Non-pigmented ciliary epithelial cell (primary cell): ENCODE results near the gene DARS2.
"Not testable (repeated sequence)": the region's sequence is repeated elsewhere in the genome, so short reads cannot be mapped to it uniquely, and the experiment has no call there.

ENCODE experiments used
- DNase-seq: peaks from one replicate; pipeline ENCODE4 v3.0.0-alpha.2; 2010; ENCODE audit warnings: low read depth

Gene DARS2

GRCh38 chr1:173862146-173862768 is 37.8 kb downstream of the DARS2 start:
- not testable (repeated sequence) for DNase-seq

GRCh38 chr1:173862769-173863223 is 38.3 kb downstream of the DARS2 start:
- no peak for DNase-seq

- DNase-seq, result no peak
Measured at GRCh38 chr1:173863224-173864161, 39.0 kb downstream of the DARS2 start.

GRCh38 chr1:173864179-173864867 is 39.9 kb downstream of the DARS2 start:
- no peak for DNase-seq

- DNase-seq, result no peak
Measured at GRCh38 chr1:173865468-173866164, 41.1 kb downstream of the DARS2 start.

DNA sequence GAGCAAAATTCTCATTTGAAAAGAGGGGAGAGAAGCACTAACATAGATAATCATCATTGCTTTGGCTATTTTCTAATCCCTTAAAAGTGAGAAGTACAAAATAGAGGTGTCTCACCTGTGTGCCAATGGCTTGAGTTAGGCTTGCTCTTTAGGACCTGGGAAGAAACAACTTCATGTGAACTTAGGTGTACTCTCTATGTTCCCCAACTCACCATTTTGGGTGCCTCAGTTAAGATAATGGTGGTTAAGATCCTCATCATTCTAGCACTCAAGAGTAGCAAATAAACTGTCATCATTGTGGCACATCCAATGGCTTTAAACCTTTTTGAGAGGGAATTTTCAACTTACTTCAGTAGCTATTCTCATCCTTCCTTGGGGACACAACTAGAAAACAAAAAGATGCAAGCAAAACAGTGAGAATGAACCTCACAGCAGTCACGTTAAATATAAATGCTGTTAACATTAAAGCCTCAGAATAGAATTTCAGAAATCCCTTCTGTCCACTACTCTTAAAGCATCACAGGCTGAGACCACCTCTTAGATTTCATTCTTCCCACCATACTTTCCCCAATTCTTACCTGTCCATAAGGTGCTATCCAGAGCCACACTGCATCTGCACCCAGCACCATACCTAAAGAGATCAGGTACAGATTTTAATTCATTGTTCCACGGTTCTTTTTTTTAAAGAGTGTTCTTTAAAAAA is 42.1 kb downstream of the DARS2 start:
- no peak for DNase-seq

- no peak for DNase-seq
Measured at GRCh38 chr1:173867141-173867752, 42.8 kb downstream of the DARS2 start.

DNA sequence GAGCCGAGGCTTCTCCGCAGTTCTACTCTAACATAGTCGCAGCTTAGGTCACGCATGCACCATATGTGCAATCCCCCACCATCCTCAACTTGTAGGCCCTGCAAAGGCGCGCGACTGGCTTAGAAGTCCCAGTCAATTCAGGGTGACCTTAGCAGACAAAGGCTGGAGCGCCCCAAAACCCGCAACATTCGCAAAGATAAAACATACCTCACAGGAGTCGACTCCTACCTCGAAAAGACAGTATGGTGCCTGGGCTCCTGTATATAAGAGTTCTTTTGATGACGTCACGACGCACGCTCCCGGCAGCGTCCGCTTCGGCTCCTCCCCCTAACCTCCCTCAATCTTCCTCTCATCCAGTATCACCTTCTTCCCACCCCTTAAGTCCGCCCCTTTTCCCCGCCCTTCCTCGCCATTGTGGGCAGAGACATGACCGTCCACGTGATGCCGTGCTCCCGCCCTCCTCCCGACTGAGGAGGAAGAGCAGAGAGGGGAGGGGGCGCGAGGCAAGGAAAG is 43.3 kb downstream of the DARS2 start, which contains the start of gene GAS5:
Gene GAS5 (minus strand): TSS at position 237 of the 513 bp plus-strand sequence.
- peak; percentile 99 for DNase-seq

DNA sequence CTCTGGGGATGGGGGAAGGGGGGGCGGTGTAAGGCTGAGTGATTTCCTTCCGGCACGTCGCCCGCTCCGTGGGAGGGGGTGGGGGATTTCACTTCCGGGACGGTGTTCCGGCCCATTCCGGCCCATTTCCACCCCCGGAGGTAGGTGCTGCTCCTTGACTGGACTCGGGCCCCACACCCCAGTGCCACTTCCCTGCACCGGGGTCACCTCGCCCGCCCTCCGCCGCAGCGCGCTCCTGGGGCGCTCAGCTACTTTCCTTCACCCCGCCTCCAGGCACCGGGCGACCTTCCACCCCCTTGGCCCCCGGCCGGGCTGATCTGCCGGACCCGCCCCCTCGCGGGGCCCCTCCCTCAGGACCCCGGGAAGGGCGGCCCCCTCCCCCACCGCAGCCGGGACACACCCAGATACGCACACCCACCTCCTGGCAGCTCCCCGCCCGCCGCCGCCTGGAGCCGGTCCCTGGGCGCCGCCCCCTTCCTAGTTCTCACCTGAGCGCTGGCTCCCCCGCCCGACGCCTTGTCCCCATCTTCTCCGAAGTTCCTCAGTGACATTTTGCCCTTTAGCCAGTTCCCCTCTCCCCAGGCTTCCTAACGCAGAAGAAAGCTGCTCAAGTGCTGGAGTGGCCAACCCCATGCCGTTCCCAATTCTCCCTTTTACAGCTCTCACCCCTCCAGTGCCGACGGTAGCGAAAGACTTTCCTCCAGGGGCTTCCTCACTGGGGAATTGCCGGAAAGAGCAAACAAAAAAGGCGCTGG is 44.0 kb downstream of the DARS2 start, which contains the start of gene ZBTB37:
Gene ZBTB37 (plus strand): TSS at position 115 of the 755 bp plus-strand sequence. CDS start 1,846 bp downstream, outside the sequence.
- no peak for DNase-seq

GRCh38 chr1:173869021-173869359 is 44.5 kb downstream of the DARS2 start:
- DNase-seq, result no peak

- DNase-seq, result no peak
Measured at GRCh38 chr1:173870252-173871075, 46.0 kb downstream of the DARS2 start.

DNA sequence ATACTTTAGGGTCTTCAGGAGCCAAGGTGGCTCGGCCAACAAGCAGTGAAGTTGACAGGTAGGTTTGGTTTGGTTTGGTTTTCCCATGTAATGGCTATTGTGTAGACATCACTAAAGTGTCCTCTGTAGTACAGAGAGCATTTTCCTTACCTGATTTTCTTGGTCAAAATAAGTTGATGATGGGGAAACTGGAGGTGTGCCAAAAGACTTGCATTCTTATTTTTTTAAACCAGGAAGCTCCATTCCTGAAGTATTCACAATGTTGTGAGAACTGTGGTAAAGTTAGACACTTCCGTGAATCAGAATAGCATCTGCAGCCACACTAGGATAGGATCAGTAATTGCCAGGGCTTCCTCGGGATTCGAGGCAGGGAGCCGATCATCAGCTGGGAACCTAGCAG is 46.6 kb downstream of the DARS2 start:
- no peak for DNase-seq

DNA sequence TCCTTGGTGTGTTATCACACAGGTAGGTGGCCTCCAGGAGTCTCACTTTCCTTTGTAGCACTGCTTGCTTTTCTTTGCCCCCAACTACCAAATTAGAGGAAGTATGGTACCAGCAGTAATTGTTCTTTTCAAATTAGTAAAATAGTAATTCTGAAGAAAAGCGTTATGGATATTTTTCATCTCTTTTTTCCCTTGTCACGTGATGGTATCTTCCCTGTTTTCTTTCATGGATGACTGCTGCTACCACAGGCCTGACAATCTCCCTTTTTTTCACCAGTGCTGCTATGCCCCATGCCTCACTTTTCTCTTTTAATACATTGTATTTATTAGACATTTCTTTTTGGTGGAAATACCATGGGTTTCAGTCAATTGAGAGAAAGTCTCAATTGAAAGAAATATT is 47.0 kb downstream of the DARS2 start:
- no peak for DNase-seq

DNA sequence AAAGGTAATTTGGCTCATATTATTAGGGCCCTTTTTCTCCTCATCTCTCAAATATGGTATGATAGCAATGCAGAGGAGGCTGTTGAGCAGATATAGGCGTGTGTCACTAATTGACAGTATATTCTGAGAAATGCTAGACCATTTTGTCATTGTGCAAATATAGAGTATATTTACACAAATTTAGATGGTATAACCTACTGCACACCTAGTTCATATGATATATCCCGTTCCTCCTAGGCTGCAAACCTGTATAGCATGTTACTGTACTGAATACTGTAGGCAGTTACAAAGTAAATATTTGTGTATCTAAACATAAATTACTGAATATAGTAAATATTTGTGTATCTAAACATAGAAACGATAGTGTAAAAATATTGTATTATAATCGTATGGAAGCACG is 52.3 kb downstream of the DARS2 start:
- DNase-seq, result no peak

GRCh38 chr1:173878251-173878650 is 53.8 kb downstream of the DARS2 start:
- no peak for DNase-seq

DNA sequence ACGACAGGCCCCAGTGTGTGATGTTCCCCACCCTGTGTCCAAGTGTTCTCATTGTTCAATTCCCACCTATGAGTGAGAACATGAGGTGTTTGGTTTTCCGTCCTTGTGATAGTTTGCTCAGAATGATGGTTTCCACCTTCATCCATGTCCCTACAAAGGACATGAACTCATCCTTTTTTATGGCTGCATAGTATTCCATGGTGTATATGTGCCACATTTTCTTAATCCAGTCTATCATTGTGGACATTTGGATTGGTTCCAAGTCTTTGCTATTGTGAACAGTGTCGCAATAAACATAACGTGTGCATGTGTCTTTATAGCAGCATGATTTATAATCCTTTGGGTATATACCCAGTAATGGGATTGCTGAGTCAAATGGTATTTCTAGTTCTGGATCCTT is 56.6 kb downstream of the DARS2 start:
- not testable (repeated sequence) for DNase-seq

- DNase-seq, result no peak
Measured at GRCh38 chr1:173884701-173885100, 60.2 kb downstream of the DARS2 start.

DNA sequence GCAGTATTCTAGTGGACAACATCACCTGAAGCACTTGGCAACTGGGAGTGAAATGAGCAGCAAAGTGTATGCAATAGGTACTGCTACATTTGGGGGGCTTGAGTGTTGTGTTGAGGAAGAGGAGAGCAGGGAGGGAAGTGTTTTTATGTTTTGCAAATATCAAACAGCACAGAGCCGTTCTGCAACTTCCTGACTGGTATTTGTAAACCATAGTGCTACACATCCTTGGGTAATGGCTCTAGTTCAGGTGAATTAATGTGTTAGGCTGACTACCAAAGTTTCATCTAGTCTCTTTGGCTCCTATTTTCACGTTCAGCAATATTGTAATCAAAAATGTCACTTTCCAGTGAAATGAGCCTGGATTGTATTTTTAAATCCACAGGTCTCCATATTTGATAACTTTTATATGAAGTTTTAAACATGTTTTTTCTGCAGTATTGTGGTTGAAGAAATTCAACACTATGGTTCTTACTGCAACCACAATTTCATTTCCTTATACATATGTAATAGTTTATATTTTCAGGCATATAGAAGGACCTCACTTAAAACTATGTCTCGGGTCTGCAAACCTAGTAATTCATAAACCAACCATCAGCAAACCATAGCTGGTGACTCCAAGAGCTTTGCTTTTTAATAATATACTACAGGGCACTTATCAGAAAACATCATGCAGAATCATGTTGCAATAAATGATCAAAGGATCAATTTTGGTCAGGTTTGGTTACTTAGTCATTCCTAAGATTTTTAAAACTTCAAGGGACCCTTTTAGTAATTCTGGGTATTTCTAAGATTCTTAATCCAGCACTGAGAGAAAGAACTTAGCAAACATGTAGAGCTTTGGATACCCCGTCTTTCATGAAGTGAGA is 62.5 kb downstream of the DARS2 start:
- no peak for DNase-seq
